Loucy (cell line): ENCODE data around the gene ISLR2.
A peak's percentile ranks its signal among the peaks of the same experiment; 100 is the strongest.

ENCODE experiments used
- H2AFZ ChIP-seq: fragments of 200-600 bp; sonication (generic); 2 replicates; pipeline ENCODE4 v1.6.0; 2016; ENCODE audit warnings: antibody characterized with exemption, mild to moderate bottlenecking, low read length, moderate library complexity
- H3F3A ChIP-seq: fragments of 200-600 bp; 2 replicates; pipeline ENCODE4 v1.6.0; 2016; ENCODE audit warnings: antibody characterized with exemption, low read depth, mild to moderate bottlenecking
- H3K27me3 ChIP-seq: fragments of 200-600 bp; sonication (generic); 2 replicates; pipeline ENCODE4 v1.6.1; 2014; ENCODE audit warnings: low read length, mild to moderate bottlenecking; ENCODE audit not compliant: insufficient read depth, poor library complexity, severe bottlenecking
- H3K36me3 ChIP-seq: fragments of 200-600 bp; sonication (generic); 2 replicates; pipeline ENCODE4 v1.6.1; 2016; ENCODE audit warnings: low read length; ENCODE audit not compliant: insufficient read depth
- H3K4me1 ChIP-seq: fragments of 200-600 bp; sonication (generic); 2 replicates; pipeline ENCODE4 v1.5.1; 2014; ENCODE audit warnings: low read length, mild to moderate bottlenecking; ENCODE audit not compliant: insufficient read depth, poor library complexity, severe bottlenecking
- H3K4me2 ChIP-seq: fragments of 200-600 bp; sonication (generic); 2 replicates; pipeline ENCODE4 v1.6.0; 2014; ENCODE audit warnings: antibody characterized with exemption, low read length, low read depth, mild to moderate bottlenecking; ENCODE audit not compliant: poor library complexity, severe bottlenecking
- H3K4me3 ChIP-seq: fragments of 200-600 bp; sonication (generic); 2 replicates; pipeline ENCODE4 v1.5.1; 2014; ENCODE audit warnings: low read length, mild to moderate bottlenecking, mixed read lengths; ENCODE audit not compliant: poor library complexity, severe bottlenecking
- H3K79me2 ChIP-seq: fragments of 200-600 bp; sonication (generic); 2 replicates; pipeline ENCODE4 v1.6.1; 2014; ENCODE audit warnings: low read length; ENCODE audit not compliant: insufficient read depth
- H3K9ac ChIP-seq: fragments of 200-600 bp; sonication (generic); 2 replicates; pipeline ENCODE4 v1.6.0; 2014; ENCODE audit warnings: mild to moderate bottlenecking, low read depth, low read length, moderate library complexity; ENCODE audit not compliant: poor library complexity, severe bottlenecking
- H3K9me2 ChIP-seq: fragments of 200-600 bp; sonication (generic); replicated peaks from 2 replicates; pipeline ENCODE4 v1.6.1; 2016; ENCODE audit warnings: low read depth, low read length, mixed read lengths
- H3K9me3 ChIP-seq: fragments of 200-600 bp; sonication (generic); 2 replicates; pipeline ENCODE4 v1.6.1; 2014; ENCODE audit warnings: mild to moderate bottlenecking, antibody characterized with exemption, low read length, low read depth; ENCODE audit not compliant: insufficient read depth
- H4K20me1 ChIP-seq: fragments of 200-600 bp; sonication (generic); 2 replicates; pipeline ENCODE4 v1.6.0; 2014; ENCODE audit warnings: antibody characterized with exemption, low read length, mild to moderate bottlenecking; ENCODE audit not compliant: insufficient read depth, poor library complexity, severe bottlenecking
- CTCF ChIP-seq: fragments of 200-600 bp; sonication (generic); conservative IDR thresholded peaks from 2 replicates; pipeline ENCODE4 v1.5.1; 2014; ENCODE audit warnings: mild to moderate bottlenecking, antibody characterized with exemption, low read length
- EZH2phosphoT487 ChIP-seq: fragments of 200-600 bp; IDR thresholded peaks from 2 replicates; pipeline ENCODE4 v1.6.1; 2018; ENCODE audit warnings: antibody characterized with exemption, mild to moderate bottlenecking, moderate library complexity, borderline replicate concordance

ISLR2 gene

DNA sequence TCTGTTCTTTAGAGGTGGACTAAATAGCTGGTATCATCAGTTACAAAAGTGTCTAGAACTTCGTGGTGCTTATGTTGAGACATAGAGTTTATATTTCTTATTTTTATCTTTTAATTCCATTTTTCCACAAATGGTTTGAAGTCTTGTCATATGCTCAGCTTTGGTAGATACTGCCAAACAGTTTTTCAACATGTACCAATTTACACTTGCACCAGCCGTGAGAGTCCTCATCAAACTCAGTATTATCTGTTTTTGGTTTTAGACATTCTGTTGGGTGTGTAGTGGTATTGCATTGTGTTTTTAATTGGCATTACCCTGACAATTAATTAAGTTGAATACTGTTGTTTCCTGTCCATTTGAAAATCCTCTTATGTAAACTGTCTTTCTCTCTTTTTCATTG, 16.7 kb downstream of the ISLR2 start:
- no peaks in the 10 kb centered on the region for H4K20me1 ChIP-seq
- H3K9me2 ChIP-seq = no peaks in the 10 kb centered on the region
- TF ChIP-seq EZH2phosphoT487 (no peak), CTCF (no peak)
- H3K36me3 ChIP-seq = no peaks in the 10 kb centered on the region
- no peaks in the 10 kb centered on the region for H3K9me3 ChIP-seq
- no peak overlapping the region for H2AFZ ChIP-seq
- no peak overlapping the region for H3K9ac ChIP-seq
- H3K79me2 ChIP-seq = no peaks in the 10 kb centered on the region
- H3K4me3 ChIP-seq = no peak overlapping the region
- no peak overlapping the region for H3K4me2 ChIP-seq
- H3F3A ChIP-seq = no peaks in the 10 kb centered on the region
- peaks cover 4% of the 10 kb centered on the region for H3K4me1 ChIP-seq
- no peaks in the 10 kb centered on the region for H3K27me3 ChIP-seq

DNA sequence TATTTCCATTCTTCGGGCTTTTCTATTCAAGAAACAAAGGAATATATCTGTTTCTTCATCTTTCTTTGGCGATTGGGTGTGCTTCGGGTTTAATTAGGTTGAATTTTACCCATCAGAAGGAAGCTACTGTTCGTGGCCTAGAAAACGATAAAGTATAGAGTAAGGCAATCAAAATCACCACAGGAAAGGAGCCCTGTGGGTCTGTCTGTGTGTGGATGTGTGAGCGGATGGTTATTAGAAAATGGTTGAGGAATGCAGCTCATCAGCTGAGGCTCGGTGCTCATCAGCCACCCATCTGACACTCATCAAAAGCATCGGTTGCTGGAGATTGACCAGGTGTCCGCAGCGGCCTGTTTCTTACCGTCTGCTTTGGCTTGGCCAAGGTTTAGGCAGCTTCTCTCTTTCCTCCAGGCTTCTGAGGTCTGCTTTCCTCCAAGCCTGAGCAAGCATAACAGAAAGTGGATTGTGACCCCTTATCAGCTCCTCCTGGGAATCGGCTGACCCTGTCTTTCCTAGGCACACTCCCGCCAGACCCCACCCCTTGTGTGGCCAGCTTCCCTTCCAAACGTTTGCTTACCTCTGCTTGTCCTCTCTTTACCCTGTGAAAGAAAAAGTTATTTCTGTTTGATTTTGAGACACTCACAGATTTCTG, 25.5 kb downstream of the ISLR2 start:
- TF ChIP-seq EZH2phosphoT487 (no peak), CTCF (no peak)
- Histone ChIP-seq H3K9ac (peak overlapping the region; percentile 20), H2AFZ (no peak overlapping the region)

GRCh38 chr15:74156678-74157411, 26.5 kb downstream of the ISLR2 start:
- Histone ChIP-seq H2AFZ (peak overlapping the region; percentile 68), H3K79me2 (no peaks in the 10 kb centered on the region), H3K4me2 (peak overlapping the region; percentile 29), H4K20me1 (no peaks in the 10 kb centered on the region), H3K4me1 (peaks cover 41% of the 10 kb centered on the region), H3K9me2 (no peaks in the 10 kb centered on the region), H3K27me3 (no peaks in the 10 kb centered on the region), H3K36me3 (no peaks in the 10 kb centered on the region), H3K9ac (peak overlapping the region; percentile 20), H3K9me3 (no peaks in the 10 kb centered on the region), H3K4me3 (no peak overlapping the region), H3F3A (no peaks in the 10 kb centered on the region)
- TF ChIP-seq CTCF (no peak), EZH2phosphoT487 (no peak)

More for the DNA sequence above, 25.5 kb downstream of the ISLR2 start:
- H3K9me2 ChIP-seq = no peaks in the 10 kb centered on the region
- no peaks in the 10 kb centered on the region for H3F3A ChIP-seq
- no peaks in the 10 kb centered on the region for H3K9me3 ChIP-seq
- no peaks in the 10 kb centered on the region for H3K79me2 ChIP-seq
- H3K27me3 ChIP-seq = no peaks in the 10 kb centered on the region
- H4K20me1 ChIP-seq = no peaks in the 10 kb centered on the region
- peaks cover 41% of the 10 kb centered on the region for H3K4me1 ChIP-seq
- H3K4me2 ChIP-seq = no peak overlapping the region
- H3K36me3 ChIP-seq = no peaks in the 10 kb centered on the region
- no peak overlapping the region for H3K4me3 ChIP-seq
